Tibial artery (tissue), 4 donors: ENCODE measurements around the gene DHX15.

ENCODE experiments used
- DNase-seq, 2 donors: peaks; one replicate each; pipeline ENCODE4 v3.0.0-alpha.2; 2019
- H3K27ac ChIP-seq, 2 donors: fragments of 200-600 bp; sonication (generic) in 1 of 2; 1 replicate in 1 of 2; 2 replicates in 1 of 2; pipeline ENCODE4 v1.5.1; 2018 to 2019; ENCODE audit warnings: mild to moderate bottlenecking in 1 of 2
- H3K27me3 ChIP-seq, 2 donors: fragments of 200-600 bp; sonication (generic) in 1 of 2; one replicate each; pipeline versions ENCODE4 v1.5.1 to v1.6.0; 2016 to 2019
- H3K36me3 ChIP-seq, 3 donors: fragments of 200-600 bp; sonication (generic) in 2 of 3; one replicate each; pipeline ENCODE4 v1.5.1; 2016 to 2019; ENCODE audit warnings: mild to moderate bottlenecking in 2 of 3
- H3K4me1 ChIP-seq, 4 donors: fragments of 200-600 bp; sonication (generic) in 2 of 4; 1 replicate in 3 of 4; 2 replicates in 1 of 4; pipeline ENCODE4 v1.5.1; 2016 to 2019
- H3K4me3 ChIP-seq, 2 donors: fragments of 200-600 bp; sonication (generic) in 1 of 2; 1 replicate in 1 of 2; 2 replicates in 1 of 2; pipeline ENCODE4 v1.5.1; 2018 to 2019; ENCODE audit warnings: mild to moderate bottlenecking in 2 of 2
- H3K9me3 ChIP-seq, 3 donors: fragments of 200-600 bp; sonication (generic) in 1 of 3; one replicate each; pipeline ENCODE4 v1.5.1; 2016 to 2019
- intact Hi-C: fragments of 100-400 bp; cut with DNase I; formaldehyde crosslinking; loops from one replicate; pipeline ENCODE4 v1.15.0; 2023; ENCODE audit warnings: low total_unique reads
- TF ChIP-seq, protein P1 (sequence below), 2 experiments: fragments of 200-600 bp in 1 of 2; fragments of 450-650 bp in 1 of 2; IDR thresholded peaks; one replicate each; pipeline ENCODE4 v1.5.1; 2017 to 2019; ENCODE audit warnings: antibody characterized with exemption in 2 of 2, mild to moderate bottlenecking in 1 of 2, moderate library complexity in 1 of 2

Gene DHX15

DNA sequence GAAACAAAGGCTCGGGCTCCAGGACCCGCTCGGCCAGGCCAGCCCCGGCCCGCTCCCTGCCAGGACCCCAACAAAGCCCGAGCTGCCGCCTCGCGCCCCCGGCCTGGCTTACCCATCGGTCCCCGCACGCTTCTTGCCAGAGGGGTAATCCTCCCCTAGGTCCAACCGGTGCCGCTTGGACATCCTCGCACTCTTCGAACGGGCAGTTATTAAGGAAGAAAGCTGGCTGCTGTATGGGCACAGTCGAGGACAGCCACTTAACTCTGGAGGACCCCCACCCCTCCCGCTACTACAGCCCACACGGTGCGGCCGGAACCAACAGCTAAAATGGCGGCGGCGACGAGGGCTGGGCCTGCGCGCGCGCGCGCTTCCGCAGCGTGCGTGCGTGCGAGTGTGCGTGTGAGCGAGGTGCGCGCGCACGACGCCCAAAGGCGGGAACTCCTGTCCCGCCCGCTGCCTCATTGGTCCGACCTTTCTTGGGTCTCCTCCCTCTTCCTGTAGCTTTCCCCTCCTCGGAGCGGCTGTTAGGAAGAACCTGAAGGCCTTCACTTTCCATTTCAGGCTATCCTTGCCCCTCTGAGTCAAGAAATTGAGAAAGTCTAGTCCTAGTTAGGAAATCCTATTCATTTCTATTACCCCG, at the start of gene DHX15:
Gene DHX15 (minus strand): TSS at position 344 of the 640 bp plus-strand sequence. CDS start 161 bp downstream, at position 183.
- H3K36me3 ChIP-seq: no peaks in the 10 kb centered on the region
- no peaks in the 10 kb centered on the region for H3K9me3 ChIP-seq
- TF ChIP-seq, protein P1, sequence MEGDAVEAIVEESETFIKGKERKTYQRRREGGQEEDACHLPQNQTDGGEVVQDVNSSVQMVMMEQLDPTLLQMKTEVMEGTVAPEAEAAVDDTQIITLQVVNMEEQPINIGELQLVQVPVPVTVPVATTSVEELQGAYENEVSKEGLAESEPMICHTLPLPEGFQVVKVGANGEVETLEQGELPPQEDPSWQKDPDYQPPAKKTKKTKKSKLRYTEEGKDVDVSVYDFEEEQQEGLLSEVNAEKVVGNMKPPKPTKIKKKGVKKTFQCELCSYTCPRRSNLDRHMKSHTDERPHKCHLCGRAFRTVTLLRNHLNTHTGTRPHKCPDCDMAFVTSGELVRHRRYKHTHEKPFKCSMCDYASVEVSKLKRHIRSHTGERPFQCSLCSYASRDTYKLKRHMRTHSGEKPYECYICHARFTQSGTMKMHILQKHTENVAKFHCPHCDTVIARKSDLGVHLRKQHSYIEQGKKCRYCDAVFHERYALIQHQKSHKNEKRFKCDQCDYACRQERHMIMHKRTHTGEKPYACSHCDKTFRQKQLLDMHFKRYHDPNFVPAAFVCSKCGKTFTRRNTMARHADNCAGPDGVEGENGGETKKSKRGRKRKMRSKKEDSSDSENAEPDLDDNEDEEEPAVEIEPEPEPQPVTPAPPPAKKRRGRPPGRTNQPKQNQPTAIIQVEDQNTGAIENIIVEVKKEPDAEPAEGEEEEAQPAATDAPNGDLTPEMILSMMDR (IDR thresholded peaks at IDR 0.05): no peak
- H3K4me1 ChIP-seq: peaks cover 0 to 42% (median 26%) of the 10 kb centered on the region in 4 donors
- H3K4me3 ChIP-seq: peak within 1 kb of the TSS; percentile 92 to 100
- H3K27me3 ChIP-seq: no peaks in the 10 kb centered on the region
- intact Hi-C loops: loop anchor here (10.0 kb wide), 1 partner anchor 210 kb away; the partner anchor contains the start of gene SOD3
- peak; percentile 97 for DNase-seq
- H3K27ac ChIP-seq: peak within 1 kb of the TSS; percentile 96 to 98

DNA sequence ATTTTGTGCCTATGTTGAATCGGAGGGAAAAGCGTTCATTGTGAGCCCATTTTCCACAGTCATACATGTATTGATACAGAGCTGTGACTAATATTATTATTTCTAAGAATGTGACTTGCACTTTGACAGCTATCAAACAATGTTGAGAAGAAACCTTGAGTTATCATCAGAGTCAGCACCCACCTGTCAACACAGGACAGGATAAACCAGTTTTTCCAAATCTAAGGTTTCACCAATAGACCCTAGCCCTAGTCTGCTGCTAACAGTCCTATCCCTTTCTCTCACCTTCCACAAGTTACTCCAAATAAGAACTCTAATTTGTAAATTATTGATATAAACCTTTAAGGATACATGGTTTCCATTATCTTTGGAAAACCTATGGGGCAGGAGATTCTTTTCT, 47.7 kb upstream of the DHX15 start:
- no peaks in the 10 kb centered on the region for H3K9me3 ChIP-seq
- DNase-seq: no peak
- no peak overlapping the region for H3K27ac ChIP-seq
- TF ChIP-seq, protein P1 (IDR thresholded peaks at IDR 0.05): no peak
- H3K36me3 ChIP-seq: no peaks in the 10 kb centered on the region
- no peaks in the 10 kb centered on the region for H3K4me1 ChIP-seq
- intact Hi-C loops: no loop called here
- no peak overlapping the region for H3K4me3 ChIP-seq
- no peaks in the 10 kb centered on the region for H3K27me3 ChIP-seq

DNA sequence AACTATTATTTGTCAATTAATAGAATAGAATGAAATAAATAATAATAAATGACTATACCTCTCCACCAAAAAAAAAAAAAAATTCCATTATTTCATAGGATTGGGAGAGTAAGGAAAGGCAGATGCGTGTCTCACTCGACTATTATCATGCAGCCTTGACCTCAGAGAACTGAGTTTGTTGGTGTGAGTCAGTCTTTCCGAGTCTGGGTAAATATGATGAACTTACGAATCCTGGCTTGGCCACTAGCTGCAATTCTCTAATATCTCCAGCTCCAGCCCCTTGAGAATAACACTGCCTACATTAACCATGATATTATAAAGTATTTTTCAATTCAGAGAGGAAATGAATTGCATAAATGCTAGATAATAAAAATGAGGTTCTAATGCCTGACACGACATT, 46.6 kb upstream of the DHX15 start:
- Histone ChIP-seq H3K27me3 (no peaks in the 10 kb centered on the region), H3K9me3 (no peaks in the 10 kb centered on the region), H3K4me3 (no peak overlapping the region), H3K27ac (no peak overlapping the region), H3K4me1 (no peaks in the 10 kb centered on the region), H3K36me3 (no peaks in the 10 kb centered on the region)
- DNase-seq: no peak
- TF ChIP-seq, protein P1 (IDR thresholded peaks at IDR 0.05): no peak
- intact Hi-C loops: no loop called here

DNA sequence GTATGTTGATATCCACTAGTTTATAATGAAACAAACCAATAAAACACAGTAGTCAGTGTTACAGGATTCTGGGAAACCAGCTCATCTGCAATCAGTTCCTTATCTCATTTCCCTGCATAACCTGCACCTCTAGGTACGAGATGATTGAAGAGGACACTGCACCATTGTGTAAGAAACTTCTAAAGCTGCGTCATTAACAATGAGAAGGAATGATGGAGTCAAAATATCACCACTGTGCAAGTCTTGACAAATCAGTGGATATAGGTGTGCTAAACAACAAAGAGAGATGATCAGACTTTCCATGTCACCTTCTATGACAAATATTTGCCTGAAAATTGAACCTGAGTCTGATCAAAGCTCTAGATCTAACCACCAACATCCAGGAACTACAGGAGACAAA, 40.7 kb upstream of the DHX15 start:
- TF ChIP-seq, protein P1 (IDR thresholded peaks at IDR 0.05): no peak
- no peak overlapping the region for H3K27ac ChIP-seq
- H3K36me3 ChIP-seq: no peaks in the 10 kb centered on the region
- intact Hi-C loops: no loop called here
- no peaks in the 10 kb centered on the region for H3K4me1 ChIP-seq
- no peak overlapping the region for H3K4me3 ChIP-seq
- H3K27me3 ChIP-seq: no peaks in the 10 kb centered on the region
- no peak for DNase-seq
- peaks cover 0 to 7% (median 0%) of the 10 kb centered on the region in 3 donors for H3K9me3 ChIP-seq

DNA sequence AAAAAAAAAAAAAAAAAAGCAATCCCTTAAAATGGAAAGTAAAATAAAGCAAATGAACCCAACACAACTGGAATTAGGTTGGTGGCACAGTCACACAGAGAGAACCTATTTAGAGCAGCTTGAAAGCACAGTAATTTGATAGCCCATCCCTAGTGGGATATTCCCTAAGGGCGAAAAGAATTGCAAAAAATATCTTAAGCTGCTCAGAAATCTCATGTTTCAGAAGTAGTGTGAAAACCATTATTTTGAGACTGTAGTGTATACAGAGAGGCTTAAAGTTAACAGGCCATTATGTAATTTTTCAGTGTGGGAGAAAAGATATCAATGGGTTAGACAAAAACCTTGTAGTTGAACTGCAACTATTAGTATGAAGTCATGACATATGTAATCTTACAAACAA, 40.0 kb upstream of the DHX15 start:
- H3K4me3 ChIP-seq: no peak overlapping the region
- TF ChIP-seq, protein P1 (IDR thresholded peaks at IDR 0.05): no peak
- intact Hi-C loops: no loop called here

More for the DNA sequence above, 40.0 kb upstream of the DHX15 start:
- Histone ChIP-seq H3K4me1 (no peaks in the 10 kb centered on the region), H3K27ac (no peak overlapping the region), H3K9me3 (peaks cover 0 to 7% (median 0%) of the 10 kb centered on the region in 3 donors), H3K27me3 (no peaks in the 10 kb centered on the region), H3K36me3 (no peaks in the 10 kb centered on the region)
- no peak for DNase-seq
